ENCODE results near the gene GAS7. TPM values are rescaled to one million over a fixed set of nuclear protein-coding genes. Genes with fewer than 3 reads are reported as not detected.

Gene GAS7
- total RNA-seq, 1 experiment from 2014 or later, result 6.0 TPM

DNA sequence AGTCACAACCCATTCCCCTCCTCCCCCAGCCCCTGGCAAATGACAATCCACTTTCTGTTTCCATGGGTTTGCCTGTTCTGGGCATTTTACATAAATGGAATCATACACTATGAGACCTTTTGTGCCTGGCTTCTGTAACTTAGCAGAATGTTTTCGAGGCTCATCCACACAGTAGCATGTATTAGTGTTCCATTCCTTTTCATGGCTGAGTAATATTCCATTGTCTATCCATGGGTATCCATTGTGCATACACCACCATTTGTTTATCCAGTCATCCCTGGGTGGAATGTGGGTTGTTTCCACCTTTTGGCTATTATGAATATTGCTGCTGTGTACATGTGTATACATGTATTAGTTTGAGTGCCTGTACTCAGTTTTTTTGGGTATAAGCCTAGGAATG is 259.6 kb downstream of the GAS7 start:
- Histone ChIP-seq H3K4ac (ENCODE audit: low read depth, low read length) (no peak overlapping the region), H3K79me1 (ENCODE audit: insufficient read depth, low read depth, low read length, poor library complexity, severe bottlenecking) (no peaks in the 10 kb centered on the region), H2BK120ac (ENCODE audit: low read depth, low read length, poor library complexity, severe bottlenecking) (no peak overlapping the region), H4K8ac (replicated peaks; ENCODE audit: insufficient read length, low read depth, low read length) (no peak overlapping the region), H3K23me2 (ENCODE audit: insufficient read length, low read depth, low read length, poor library complexity, severe bottlenecking) (no peaks in the 10 kb centered on the region), H3K4me1 (ENCODE audit: insufficient read depth, low read length) (no peaks in the 10 kb centered on the region), H4K91ac (ENCODE audit: insufficient read length, low read depth, low read length) (no peak overlapping the region), H2BK5ac (ENCODE audit: insufficient read length, low read length) (no peak overlapping the region), H3K18ac (ENCODE audit: insufficient read length, low read depth, low read length) (no peak overlapping the region), H3K79me2 (ENCODE audit: insufficient read depth, low read length) (no peaks in the 10 kb centered on the region), H4K20me1 (ENCODE audit: control insufficient read depth, insufficient read depth, insufficient read length) (no peaks in the 10 kb centered on the region), H3T11ph (ENCODE audit: low read length) (no peak overlapping the region), H4K5ac (ENCODE audit: insufficient read length, low read depth, low read length) (no peak overlapping the region), H3K4me2 (ENCODE audit: insufficient read depth, insufficient read length, low read length) (no peak overlapping the region), H3K23ac (ENCODE audit: insufficient read length, low read depth, low read length) (no peak overlapping the region), H3K27me3 (ENCODE audit: insufficient read depth, low read length) (no peaks in the 10 kb centered on the region), H3K9ac (ENCODE audit: extremely low read depth, insufficient read length, low read length) (no peak overlapping the region), H3K9me3 (ENCODE audit: control insufficient read depth, low read depth, low read length) (no peaks in the 10 kb centered on the region), H2AK5ac (ENCODE audit: insufficient read length, low read length) (no peak overlapping the region), H3K56ac (ENCODE audit: insufficient read length, low read depth, low read length) (no peak overlapping the region), H2BK15ac (ENCODE audit: low read depth, low read length) (no peak overlapping the region), H2BK20ac (ENCODE audit: low read depth, low read length, poor library complexity, severe bottlenecking) (no peak overlapping the region), H2AFZ (ENCODE audit: low read length) (no peak overlapping the region), H2BK12ac (ENCODE audit: insufficient read length, low read depth, low read length) (no peak overlapping the region), H3K14ac (ENCODE audit: insufficient read depth, low read length) (no peak overlapping the region), H3K27ac (ENCODE audit: insufficient read length, low read depth, low read length) (no peak overlapping the region)
- Mint-ChIP-seq H3K4me3 (no peak overlapping the region), H3K27me3 (ENCODE audit: low read depth) (no peaks in the 10 kb centered on the region; the same call in 1 of the 2 replicates), H3K27ac (no peak overlapping the region), H3K36me3 (ENCODE audit: insufficient read depth in 1 of 3, low read depth in 3 of 3) (peaks cover 0 to 9% (median 0%) of the 10 kb centered on the region in 3 experiments; a peak in 2 of 7 replicates), H3K9me3 (peaks cover 2 to 4% of the 10 kb centered on the region in 2 experiments; a peak in 3 of 5 replicates), H3K4me1 (peaks cover 3 to 6% of the 10 kb centered on the region in 2 experiments)
- no peak for DNase-seq
- WGBS (ENCODE audit: extremely low coverage, insufficient read length, low lambda C conversion rate), result no CpG with 5 or more reads among the region's 1 CpG
- TF ChIP-seq, protein P1, sequence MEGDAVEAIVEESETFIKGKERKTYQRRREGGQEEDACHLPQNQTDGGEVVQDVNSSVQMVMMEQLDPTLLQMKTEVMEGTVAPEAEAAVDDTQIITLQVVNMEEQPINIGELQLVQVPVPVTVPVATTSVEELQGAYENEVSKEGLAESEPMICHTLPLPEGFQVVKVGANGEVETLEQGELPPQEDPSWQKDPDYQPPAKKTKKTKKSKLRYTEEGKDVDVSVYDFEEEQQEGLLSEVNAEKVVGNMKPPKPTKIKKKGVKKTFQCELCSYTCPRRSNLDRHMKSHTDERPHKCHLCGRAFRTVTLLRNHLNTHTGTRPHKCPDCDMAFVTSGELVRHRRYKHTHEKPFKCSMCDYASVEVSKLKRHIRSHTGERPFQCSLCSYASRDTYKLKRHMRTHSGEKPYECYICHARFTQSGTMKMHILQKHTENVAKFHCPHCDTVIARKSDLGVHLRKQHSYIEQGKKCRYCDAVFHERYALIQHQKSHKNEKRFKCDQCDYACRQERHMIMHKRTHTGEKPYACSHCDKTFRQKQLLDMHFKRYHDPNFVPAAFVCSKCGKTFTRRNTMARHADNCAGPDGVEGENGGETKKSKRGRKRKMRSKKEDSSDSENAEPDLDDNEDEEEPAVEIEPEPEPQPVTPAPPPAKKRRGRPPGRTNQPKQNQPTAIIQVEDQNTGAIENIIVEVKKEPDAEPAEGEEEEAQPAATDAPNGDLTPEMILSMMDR (conservative IDR thresholded peaks at IDR 0.05), result no peak
